ENCODE data around the gene SLC35E2B.

DNA sequence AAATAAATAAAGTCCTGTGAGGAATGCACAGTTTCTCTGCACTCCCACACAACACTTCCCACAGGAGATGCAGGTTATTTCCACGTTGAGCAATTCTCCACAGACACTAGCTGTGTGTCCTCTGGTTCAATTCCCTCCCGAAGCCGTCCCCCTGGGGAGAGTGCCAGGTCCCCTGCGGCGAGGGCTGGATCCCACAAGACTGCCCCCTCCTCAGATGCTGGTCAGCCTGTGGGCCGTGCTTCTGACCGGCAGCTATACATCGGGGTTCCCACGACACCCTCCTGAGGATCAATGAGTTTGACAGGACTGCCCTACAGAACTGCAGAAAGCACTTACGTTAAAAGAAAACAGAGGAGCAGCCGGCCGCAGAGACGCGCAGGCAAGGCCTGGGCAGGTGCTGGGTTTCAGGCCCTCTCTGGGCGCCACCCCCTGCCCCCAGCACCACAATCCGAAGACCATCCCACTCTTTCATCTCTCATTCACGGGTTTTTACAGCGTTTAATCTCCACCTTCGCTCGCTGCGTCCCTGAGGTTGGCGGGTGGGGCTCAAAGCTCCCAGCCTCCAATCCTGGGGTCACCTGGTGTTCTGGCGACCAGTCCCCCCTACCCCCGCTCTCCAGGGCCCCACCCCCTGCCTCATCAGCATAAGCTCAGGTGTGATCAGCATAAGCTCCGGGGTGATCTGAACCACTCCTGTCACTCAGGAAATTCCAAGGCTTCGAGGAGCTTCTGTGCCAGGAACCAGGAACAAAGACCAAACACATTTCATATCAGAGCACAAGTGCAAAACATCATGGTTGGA lies 9.3 kb downstream of the SLC35E2B start:
- TF ChIP-seq, protein P1, sequence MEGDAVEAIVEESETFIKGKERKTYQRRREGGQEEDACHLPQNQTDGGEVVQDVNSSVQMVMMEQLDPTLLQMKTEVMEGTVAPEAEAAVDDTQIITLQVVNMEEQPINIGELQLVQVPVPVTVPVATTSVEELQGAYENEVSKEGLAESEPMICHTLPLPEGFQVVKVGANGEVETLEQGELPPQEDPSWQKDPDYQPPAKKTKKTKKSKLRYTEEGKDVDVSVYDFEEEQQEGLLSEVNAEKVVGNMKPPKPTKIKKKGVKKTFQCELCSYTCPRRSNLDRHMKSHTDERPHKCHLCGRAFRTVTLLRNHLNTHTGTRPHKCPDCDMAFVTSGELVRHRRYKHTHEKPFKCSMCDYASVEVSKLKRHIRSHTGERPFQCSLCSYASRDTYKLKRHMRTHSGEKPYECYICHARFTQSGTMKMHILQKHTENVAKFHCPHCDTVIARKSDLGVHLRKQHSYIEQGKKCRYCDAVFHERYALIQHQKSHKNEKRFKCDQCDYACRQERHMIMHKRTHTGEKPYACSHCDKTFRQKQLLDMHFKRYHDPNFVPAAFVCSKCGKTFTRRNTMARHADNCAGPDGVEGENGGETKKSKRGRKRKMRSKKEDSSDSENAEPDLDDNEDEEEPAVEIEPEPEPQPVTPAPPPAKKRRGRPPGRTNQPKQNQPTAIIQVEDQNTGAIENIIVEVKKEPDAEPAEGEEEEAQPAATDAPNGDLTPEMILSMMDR (IDR thresholded peaks at IDR 0.05; ENCODE audit: insufficient read depth, low read depth, low read length) = no peak
- no peak for TF ChIP-seq EZH2 (IDR thresholded peaks at IDR 0.05; ENCODE audit: insufficient read depth, low read length)
